KBM-7 (cell line): Measurements from ENCODE around the gene TPK1.
"Not testable (repeated sequence)": the region's sequence is repeated elsewhere in the genome, so short reads cannot be mapped to it uniquely, and the experiment has no call there.

Experiments
- DNase-seq: peaks from one replicate; pipeline ENCODE4 v3.0.0-alpha.2; 2015
- in situ Hi-C: fragments of 300-500 bp; cut with MboI; formaldehyde crosslinking; loops from 2 replicates; pipeline ENCODE4 v1.14.3; 2020; ENCODE audit warnings: low sequenced_read_pairs, low pct_unique_long_range_greater_than_20kb, mixed read lengths

Gene TPK1

GRCh38 chr7:144827621-144828020, 8.2 kb downstream of the TPK1 start:
- in situ Hi-C loops, result no loop called here

GRCh38 chr7:144826208-144826607, 9.6 kb downstream of the TPK1 start:
- DNase-seq, result no peak
- in situ Hi-C loops, result no loop called here

More at GRCh38 chr7:144827621-144828020, 8.2 kb downstream of the TPK1 start:
- DNase-seq, result no peak

GRCh38 chr7:144824360-144824759, 11.5 kb downstream of the TPK1 start:
- in situ Hi-C loops, result no loop called here
- DNase-seq, result no peak

GRCh38 chr7:144822223-144822622, 13.6 kb downstream of the TPK1 start:
- no peak for DNase-seq
- in situ Hi-C loops, result no loop called here

GRCh38 chr7:144821067-144821466, 14.8 kb downstream of the TPK1 start:
- in situ Hi-C loops, result no loop called here
- DNase-seq, result no peak

GRCh38 chr7:144820552-144820951, 15.3 kb downstream of the TPK1 start:
- DNase-seq, result no peak
- in situ Hi-C loops, result no loop called here

GRCh38 chr7:144819566-144819965, 16.3 kb downstream of the TPK1 start:
- DNase-seq, result no peak
- in situ Hi-C loops, result no loop called here

- no peak for DNase-seq
- in situ Hi-C loops, result no loop called here
Observed at GRCh38 chr7:144818511-144818910, 17.3 kb downstream of the TPK1 start.

- in situ Hi-C loops, result no loop called here
Observed at GRCh38 chr7:144817001-144817400, 18.9 kb downstream of the TPK1 start.

GRCh38 chr7:144814299-144814698, 21.6 kb downstream of the TPK1 start:
- DNase-seq, result no peak
- in situ Hi-C loops, result no loop called here

More at GRCh38 chr7:144817001-144817400, 18.9 kb downstream of the TPK1 start:
- DNase-seq, result no peak

- in situ Hi-C loops, result no loop called here
- peak; percentile 47 for DNase-seq
Observed at GRCh38 chr7:144812379-144813283, 23.2 kb downstream of the TPK1 start.

GRCh38 chr7:144805627-144806239, 30.1 kb downstream of the TPK1 start:
- in situ Hi-C loops, result no loop called here
- no peak for DNase-seq

- DNase-seq, in situ Hi-C loops: not testable (repeated sequence)
Observed at GRCh38 chr7:144800678-144801436, 35.0 kb downstream of the TPK1 start.

GRCh38 chr7:144796919-144797318, 38.9 kb downstream of the TPK1 start:
- DNase-seq, result no peak

GRCh38 chr7:144792050-144792449, 43.8 kb downstream of the TPK1 start:
- DNase-seq, result no peak
- in situ Hi-C loops, result no loop called here

More at GRCh38 chr7:144796919-144797318, 38.9 kb downstream of the TPK1 start:
- in situ Hi-C loops, result no loop called here

- in situ Hi-C loops, result no loop called here
- DNase-seq, result no peak
Observed at GRCh38 chr7:144791488-144791887, 44.4 kb downstream of the TPK1 start.

GRCh38 chr7:144787127-144787526, 48.7 kb downstream of the TPK1 start:
- no peak for DNase-seq
- in situ Hi-C loops, result no loop called here

GRCh38 chr7:144786522-144786921, 49.3 kb downstream of the TPK1 start:
- DNase-seq, result no peak
- in situ Hi-C loops, result no loop called here

- in situ Hi-C loops, result no loop called here
- no peak for DNase-seq
Observed at GRCh38 chr7:144786079-144786478, 49.8 kb downstream of the TPK1 start.

- in situ Hi-C loops, result no loop called here
- DNase-seq, result no peak
Observed at GRCh38 chr7:144785521-144785920, 50.3 kb downstream of the TPK1 start.
